Epithelial cell of esophagus (primary cell): ENCODE measurements around the gene DRP2.

Experiments
- DNase-seq: peaks from one replicate; pipeline ENCODE4 v3.0.0; 2010; ENCODE audit warnings: low read depth
- H3K4me3 ChIP-seq: 2 replicates; pipeline ENCODE4 v1.5.1; 2011; ENCODE audit warnings: mild to moderate bottlenecking, low read length, control low read depth
- CTCF ChIP-seq: IDR thresholded peaks from 2 replicates; pipeline ENCODE4 v1.5.1; 2011; ENCODE audit warnings: low read depth, mild to moderate bottlenecking, low read length, control low read depth, inconsistent platforms; ENCODE audit not compliant: insufficient read depth; ENCODE audit errors: missing control alignments

DRP2 gene

DNA sequence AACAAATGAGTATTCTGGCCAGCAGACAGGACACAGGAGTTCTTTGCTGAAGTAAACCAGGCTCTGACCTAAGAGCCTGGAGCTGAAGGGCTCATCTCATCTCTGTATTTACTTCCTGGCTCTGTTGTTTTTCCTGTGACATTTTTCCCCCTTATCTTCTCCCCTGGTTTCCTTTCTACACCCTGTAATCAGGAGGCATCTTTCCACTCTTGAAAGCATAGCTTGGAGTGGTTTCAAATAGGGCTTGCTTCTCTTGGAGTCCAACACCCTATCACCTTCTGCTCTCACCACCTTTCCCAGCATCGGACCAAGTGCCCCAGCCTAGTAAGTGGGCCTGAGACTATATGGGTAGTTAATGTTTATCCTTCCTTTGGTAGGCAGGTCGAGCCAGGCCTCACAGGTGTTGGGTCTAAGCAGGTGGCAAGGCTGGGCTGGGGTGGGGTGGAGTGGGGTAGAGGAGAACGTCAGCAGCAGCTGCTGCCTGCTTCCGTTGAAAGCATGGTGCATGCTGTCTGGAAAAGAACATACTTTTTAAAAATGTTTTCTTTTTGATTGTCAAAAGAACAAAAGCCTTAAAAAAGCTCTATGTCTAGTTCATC lies 1.2 kb downstream of the DRP2 start:
- H3K4me3 ChIP-seq = no peak overlapping the region
- no peak for TF ChIP-seq CTCF
- DNase-seq = no peak

- no peak for DNase-seq
- no peak for TF ChIP-seq CTCF
- no peak overlapping the region for H3K4me3 ChIP-seq
Measured at GRCh38 chrX:101223226-101223625, 3.6 kb downstream of the DRP2 start.

GRCh38 chrX:101229170-101229569 lies 9.6 kb downstream of the DRP2 start:
- TF ChIP-seq CTCF = no peak
- H3K4me3 ChIP-seq = no peak overlapping the region
- DNase-seq = peak; percentile 31

- no peak overlapping the region for H3K4me3 ChIP-seq
- DNase-seq = peak; percentile 33
- TF ChIP-seq CTCF = no peak
Measured at GRCh38 chrX:101230636-101231035, 11.1 kb downstream of the DRP2 start.

- no peak for DNase-seq
- no peak for TF ChIP-seq CTCF
- no peak overlapping the region for H3K4me3 ChIP-seq
Measured at GRCh38 chrX:101231080-101231479, 11.5 kb downstream of the DRP2 start.

GRCh38 chrX:101232316-101232715 lies 12.7 kb downstream of the DRP2 start:
- no peak for TF ChIP-seq CTCF
- H3K4me3 ChIP-seq = no peak overlapping the region
- no peak for DNase-seq

GRCh38 chrX:101237041-101237440 lies 17.5 kb downstream of the DRP2 start:
- TF ChIP-seq CTCF = no peak
- DNase-seq = no peak
- no peak overlapping the region for H3K4me3 ChIP-seq
